Activated CD4-positive, alpha-beta T cell treated with anti-CD3 and anti-CD28 coated beads, Interleukin-2, amount 50 U/mL, for 48 hours (primary cell): ENCODE results near the gene RBFOX2.
A peak's percentile ranks its signal among the peaks of the same experiment; 100 is the strongest.
"Not testable (repeated sequence)": the region's sequence is repeated elsewhere in the genome, so short reads cannot be mapped to it uniquely, and the experiment has no call there.

Source experiments
- DNase-seq, 2 experiments: peaks; one replicate each; pipeline ENCODE4 v3.0.0-alpha.2; 2020

Gene RBFOX2

GRCh38 chr22:35761037-35761436 lies 267.6 kb downstream of the RBFOX2 start:
- no peak for DNase-seq

DNA sequence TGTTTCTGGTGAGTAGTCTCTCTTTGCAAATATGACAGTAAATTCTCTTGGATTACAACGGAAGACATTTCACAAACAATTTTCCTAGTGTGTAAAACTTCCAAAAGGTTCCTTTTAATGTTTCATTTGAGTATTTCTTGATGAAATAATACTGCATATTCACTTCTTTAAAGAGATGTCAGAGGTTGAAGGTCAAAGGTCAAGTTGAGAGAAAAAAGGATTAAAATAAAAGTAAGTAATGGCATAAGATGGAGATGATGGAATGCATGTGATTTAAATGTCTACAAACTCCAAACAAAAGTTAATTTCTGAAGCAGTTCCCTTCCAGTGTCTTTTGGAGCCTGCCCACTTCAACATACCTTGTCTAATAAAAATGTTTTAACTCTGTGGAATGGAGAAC lies 270.2 kb downstream of the RBFOX2 start:
- DNase-seq, result no peak

DNA sequence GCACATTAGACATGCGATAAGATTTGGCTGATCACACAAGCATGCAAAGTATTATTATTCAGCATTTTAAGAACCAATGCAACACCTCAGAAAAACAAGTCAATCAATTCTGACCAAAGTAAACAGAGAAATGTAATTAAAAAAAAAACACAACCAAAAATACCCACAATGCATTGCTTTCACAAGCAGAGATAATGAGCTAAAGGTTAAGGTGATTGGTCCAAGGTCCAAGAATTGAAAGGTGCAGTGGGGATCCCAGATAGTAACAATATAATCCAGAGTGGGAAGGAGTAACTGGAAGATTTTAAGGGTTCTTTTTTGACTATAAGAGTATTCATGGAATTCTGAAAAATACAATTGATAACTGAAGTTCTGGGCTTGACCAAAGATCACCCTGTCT lies 271.9 kb downstream of the RBFOX2 start:
- no peak for DNase-seq

- DNase-seq, result no peak
Observed at GRCh38 chr22:35754761-35755160, 273.9 kb downstream of the RBFOX2 start.

- no peak for DNase-seq
Observed at GRCh38 chr22:35752863-35753189, 275.8 kb downstream of the RBFOX2 start.

DNA sequence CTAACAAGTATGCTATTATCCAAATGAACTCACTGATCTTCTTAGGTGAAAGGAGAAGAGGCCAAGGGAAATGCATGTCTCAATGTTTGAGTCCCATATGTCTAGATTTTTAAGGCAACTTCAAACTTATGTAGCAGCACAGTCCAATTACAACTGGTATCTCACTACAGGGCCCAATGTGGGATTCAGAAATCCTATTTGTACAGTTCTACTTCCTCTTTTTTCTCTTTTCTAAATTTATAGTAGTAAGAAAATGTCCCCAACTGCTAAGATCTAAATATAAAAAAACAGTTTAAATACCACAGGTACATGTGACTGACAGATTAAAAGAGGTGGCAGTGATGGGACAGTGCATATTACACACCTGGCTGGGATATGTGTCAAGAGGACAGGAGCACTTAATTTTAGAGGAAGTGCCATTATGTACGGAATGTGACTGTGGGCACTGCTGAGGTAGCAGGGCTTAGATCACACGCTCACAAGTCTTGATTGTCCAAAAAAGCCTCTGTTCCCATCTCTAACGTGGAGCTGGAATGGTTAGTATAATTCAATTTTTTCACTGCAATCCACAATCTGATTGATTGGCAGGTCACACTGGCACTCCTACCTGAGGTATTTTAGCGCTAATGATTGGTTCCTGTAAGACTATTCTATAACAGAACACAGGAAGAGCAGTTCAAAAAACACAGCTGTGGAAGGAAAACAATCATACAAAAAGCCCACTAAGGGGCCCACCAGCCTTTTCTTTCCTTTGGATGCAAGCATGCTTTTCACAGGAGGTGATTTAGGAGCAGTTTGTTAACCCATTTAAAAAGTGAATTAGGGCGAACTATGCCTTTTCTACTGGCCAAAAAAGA lies 276.4 kb downstream of the RBFOX2 start:
- no peak for DNase-seq

- no peak for DNase-seq
Observed at GRCh38 chr22:35749808-35750207, 278.8 kb downstream of the RBFOX2 start.

- DNase-seq, result no peak
Observed at GRCh38 chr22:35746946-35747703, 281.5 kb downstream of the RBFOX2 start.

GRCh38 chr22:35746248-35746647 lies 282.4 kb downstream of the RBFOX2 start:
- DNase-seq, result no peak

DNA sequence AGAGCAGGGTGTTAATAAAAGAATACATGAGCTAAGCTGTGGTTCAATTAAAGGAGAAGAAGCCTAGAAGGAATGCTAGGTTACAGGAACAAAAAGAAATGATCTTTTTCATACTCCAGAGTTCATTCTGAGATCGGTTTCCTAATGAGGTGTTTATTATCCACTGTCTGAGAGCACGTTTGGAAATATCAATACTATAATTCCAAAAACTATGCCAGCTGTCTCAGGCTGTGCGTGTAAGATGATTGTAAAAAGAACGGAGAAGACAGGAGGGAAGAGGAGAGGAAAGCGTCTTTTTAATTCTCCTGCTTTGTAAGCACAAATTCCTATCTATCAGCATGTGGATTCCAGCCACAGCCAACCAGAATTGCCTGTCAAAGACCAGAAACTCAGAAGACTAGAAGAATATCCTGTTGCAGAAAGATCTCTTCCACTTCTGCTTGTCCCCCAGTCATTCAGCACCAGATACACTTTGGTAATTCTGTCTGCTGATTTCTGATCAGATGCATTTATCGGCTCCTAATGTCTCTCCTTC lies 285.2 kb downstream of the RBFOX2 start:
- DNase-seq, result no peak

DNA sequence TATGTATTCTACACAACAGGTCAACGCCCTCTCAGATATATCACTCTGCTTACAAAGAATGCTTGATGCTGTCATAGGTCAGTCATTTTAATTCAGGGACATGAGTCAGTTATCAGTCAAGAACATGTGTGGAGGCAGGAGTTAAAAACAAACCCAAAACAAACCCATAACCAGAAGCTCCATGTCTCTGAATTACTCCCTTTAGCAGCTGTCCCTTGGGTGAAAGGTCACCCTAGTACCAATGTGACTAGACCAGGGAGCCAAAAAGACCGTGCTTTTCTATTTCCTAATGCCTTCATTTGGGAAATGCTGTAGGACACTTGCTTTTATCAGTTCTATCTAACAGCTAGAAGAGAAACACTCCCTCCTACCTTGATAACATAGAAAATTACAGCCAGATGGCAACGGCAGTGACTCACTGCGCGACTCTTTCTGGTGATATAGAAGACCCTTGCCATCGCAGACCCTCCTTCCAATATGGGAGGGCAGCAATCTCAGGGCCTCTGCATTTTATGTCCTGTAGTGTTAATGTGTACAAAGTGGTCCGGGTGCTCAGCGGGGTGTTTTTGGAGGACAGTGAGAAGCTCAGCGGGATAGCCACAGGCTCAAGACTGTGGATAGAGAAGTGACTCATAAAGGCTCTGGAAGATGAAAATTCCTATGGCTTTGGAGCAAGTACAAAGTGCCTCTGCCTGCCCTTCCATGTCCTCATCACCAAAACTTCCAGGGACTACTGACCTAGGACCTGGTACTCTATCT lies 286.1 kb downstream of the RBFOX2 start:
- DNase-seq, result no peak

DNA sequence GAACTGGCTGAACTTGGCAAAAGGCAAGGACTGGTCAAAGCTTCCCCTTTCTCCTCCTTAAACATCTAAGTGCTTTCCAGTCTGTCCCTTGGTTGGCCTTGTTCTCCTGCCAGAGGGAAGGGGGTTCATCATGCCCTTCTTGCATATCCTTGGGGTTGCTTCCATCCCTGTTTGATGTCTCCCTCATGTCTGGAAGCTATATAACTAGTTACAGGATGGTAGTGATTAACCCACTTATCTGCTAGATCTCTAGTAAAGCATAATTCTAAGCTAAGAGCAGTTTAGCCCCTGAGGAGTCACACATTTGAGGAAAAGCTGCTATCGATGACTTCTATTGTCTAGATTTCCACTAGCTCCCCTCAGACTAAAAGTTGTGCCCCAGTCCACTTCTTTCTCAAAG lies 288.0 kb downstream of the RBFOX2 start:
- DNase-seq, result no peak

DNA sequence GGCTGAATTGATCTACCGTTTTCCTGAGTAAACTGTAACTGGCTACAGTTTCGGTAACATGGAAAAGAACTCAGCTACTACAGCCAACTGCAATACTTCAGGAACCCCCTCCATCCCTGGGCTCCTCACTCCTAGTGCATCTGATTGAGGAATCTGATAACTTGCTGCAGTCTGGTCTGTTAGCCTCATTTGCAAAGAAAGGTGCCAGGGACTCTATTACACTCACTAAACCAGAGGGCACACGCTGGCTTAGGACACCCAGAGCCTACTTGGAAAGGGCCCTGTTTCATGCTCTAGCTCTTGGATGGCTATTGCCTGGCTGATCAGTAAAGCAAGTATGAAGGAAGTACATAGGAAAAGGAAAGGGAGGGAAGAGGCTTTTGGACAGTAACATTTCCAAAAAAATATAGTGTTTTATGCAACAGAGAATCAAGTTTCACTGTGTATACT lies 288.7 kb downstream of the RBFOX2 start:
- DNase-seq, result no peak

DNA sequence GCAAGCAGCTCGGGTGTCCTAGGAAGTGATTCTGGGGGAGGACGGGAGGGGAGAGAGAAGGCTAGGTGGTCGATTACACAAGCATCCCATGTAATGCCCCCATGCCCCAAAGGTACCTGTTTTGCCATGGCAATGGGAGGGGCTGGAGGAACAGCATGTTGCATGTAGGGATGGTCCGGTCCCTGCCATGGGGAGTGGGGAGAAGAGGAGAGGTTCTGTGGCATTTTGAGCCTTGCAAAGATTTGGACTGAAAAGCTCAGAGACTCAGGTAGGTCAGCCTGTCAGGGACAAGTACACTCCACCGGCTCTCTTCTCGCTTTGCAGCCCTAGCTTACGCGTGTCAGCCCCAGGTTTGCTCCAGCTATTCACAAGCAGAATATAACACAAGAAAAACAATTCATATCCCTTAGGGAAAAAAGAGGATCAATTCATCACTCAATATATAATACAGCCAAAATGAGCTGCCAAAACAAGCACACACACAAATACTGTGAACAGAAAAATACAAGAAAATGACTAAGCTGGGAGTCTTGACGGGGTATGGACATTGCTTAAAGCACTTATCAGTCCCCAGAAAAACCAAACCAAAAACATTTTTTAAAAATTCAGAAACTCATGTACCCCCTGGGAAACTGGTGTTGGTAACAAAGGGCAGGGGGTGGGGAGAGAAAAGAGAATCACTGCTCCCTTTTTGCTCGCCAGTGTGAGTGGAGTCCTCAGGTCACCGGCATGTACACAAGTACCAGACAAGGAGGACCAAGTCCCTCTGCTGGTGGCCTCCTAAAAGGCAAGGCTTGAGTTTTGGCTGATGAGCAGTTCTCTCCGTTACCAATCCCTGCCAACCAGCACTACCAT lies 289.3 kb downstream of the RBFOX2 start:
- peak in 1 of 2 experiments; percentile 7 for DNase-seq

DNA sequence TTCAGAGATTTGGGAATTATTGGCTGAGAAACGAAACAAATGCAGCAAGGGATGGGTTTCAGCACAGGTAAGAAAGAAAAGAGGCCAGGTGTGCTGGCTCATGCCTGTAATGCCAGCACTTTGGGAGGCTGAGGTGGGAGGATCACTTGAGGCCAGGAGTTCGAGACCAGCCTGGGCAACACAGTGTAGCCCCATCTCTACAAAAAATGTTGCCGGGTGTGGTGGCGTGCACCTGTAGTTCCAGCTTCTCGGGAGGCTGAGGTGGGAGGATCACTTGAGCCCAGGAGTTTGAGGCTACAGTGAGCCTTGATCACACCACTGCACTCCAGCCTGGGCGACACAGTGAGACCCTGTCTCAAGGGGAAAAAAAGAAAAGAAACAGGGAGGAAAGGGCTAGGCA lies 290.7 kb downstream of the RBFOX2 start:
- not testable (repeated sequence) for DNase-seq

DNA sequence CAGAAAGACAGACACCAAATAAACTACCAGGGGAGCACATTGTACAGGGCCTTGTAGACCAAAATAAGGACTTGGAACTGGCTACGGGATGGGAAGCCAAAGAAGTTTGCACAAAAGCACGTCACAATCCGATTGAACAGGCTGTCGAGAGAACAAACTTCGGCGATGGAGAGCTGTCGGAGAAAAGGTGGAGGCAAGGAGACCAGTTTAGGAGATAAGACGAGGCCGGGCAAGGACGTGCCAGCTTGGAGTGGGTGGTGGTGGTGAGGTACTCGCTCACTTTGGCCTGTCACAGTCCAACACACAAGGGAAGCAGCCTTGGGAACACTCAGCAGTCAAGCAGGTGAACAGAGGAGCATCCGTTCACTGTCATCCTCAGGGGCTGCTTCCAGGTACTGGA lies 291.9 kb downstream of the RBFOX2 start:
- DNase-seq, result no peak

DNA sequence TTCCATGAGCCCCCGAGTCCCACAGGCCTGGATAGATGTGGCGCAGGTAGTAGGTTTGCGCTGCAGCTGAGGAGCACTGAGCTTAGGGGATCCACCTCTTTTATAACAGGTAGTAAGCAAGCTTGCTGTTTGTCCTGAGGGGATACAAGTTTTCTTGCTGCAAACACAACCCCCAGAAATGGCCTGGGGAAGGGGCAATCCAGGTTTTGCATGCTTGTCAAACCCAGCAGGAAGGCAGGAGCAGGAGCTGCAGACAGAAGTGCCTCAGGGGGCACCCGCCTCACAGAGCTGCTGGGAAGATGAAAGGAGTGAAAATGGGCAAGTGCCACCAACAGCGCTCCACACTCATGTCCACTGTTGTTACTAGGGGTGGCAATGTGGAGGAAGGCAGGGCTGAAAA lies 292.5 kb downstream of the RBFOX2 start:
- no peak for DNase-seq

GRCh38 chr22:35735542-35735941 lies 293.1 kb downstream of the RBFOX2 start:
- DNase-seq, result no peak

GRCh38 chr22:35734517-35734827 lies 294.2 kb downstream of the RBFOX2 start:
- no peak for DNase-seq

DNA sequence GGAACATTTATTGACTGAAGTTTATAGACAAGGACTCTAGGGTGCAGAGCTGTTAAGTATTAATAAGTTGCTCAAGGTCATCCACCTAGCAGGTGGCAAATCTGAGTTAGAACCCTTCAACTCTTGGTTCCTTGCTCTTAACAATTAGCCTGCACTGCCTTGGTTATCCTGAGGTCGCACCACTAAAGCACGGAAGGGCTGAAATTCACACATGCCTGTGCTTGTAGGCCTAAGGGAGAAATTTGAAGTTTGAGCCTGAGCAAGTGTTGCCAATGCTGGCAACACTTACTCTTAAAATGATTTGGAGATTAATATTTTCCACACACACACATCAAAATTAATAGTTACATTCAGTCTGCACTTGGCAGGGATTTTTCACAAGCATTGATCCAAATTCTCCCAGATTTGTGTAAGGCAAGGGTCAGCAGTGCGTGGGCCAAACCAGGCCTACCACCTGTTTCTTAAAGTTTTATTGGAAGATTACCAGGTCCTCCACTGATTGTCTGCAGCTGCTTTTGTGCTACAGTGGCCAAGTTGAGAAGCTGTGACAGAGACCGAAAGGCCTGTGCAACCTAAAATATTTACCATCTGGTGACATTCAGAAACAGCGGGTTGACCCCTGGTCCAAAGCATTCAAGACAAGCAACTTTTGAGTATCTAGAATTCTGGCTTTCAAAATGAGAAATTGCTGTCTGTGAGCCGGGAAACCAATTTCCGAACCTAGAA lies 294.7 kb downstream of the RBFOX2 start:
- DNase-seq, result no peak

DNA sequence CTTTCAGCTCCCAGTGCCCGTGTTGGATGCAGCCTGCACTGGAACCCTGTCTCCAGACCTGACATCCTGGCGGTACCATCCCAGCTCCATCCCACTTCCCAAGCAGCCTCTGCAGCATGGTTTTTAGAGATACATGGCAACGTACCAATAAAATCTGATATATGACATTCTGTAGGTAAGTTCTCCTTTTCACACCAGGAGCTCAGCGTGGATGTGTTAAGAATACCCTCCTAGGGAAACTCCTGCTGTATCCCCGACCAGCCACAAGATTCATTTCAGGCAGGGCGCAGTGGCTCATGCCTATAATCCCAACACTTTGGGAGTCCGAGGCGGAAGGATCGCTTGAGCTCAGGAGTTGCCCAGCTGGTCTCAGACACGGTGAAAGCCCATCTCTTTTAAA lies 295.6 kb downstream of the RBFOX2 start:
- no peak for DNase-seq

DNA sequence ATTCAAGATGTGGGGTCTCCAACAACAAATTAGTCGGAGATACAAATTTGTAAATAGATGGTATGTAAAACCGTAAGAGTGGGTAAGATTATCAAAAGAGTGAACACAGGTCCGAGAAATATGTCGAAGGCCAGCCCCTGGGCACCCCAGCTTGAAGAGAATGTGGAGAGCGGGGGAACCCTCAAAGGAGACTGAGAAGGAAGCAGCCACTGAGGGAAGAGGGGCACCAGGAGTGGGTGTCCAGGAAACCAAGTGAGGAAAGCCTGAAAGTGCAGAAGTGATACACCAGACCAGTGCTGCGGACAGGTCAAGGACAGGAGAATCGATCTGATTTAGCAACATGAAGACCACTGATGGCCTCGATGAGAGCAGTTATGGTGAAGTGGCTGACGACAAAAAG lies 296.5 kb downstream of the RBFOX2 start:
- no peak for DNase-seq
